Hematopoietic multipotent progenitor cell treated with erythropoietin and hydrocortisone succinate and interleukin-3 and kit ligand, for 6 days (in vitro differentiated cells): ENCODE results near the gene XKR8.
"Not testable (repeated sequence)": the region's sequence is repeated elsewhere in the genome, so short reads cannot be mapped to it uniquely, and the experiment has no call there.

Source experiments
- DNase-seq: peaks from one replicate; pipeline ENCODE4 v3.0.0-alpha.2; 2015

The XKR8 gene

DNA sequence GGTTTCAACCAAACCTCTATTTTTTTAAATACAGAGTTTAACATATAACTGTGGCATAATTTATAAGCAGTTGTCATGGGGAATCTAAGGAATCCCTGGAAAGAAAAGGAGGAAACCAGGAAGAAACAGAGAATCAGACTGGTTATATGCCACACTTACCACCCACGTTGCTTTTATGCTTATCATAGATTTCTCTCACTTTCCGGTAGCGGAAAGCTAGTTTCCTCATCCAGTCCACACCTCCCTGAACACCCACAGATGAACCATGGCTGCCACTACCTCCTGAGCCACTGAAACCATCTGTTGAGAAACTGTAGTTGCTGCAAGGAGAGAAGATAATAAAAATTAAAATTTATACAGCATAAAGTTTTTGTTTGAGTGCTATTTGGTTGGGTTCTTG, 33.5 kb downstream of the XKR8 start:
- peak; percentile 44 for DNase-seq

DNA sequence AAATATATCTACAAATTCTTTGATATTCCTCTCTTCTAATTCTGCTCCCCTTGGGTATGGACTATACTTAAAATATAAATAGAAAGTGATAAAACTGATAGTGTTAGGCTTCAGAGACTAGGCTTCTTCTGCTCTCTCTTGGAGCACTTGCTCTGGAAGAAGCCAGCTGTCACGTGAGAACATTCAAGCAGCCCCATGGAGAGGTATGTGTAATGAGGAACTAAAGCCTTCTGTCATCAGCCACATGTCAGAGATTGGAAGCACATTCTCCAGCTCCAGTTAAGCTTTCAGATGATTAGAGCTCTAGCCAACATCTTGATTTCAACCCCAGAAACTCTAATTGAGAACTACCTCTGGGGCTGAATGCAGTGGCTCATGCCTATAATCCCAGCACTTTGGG, 34.3 kb downstream of the XKR8 start:
- DNase-seq, result peak; percentile 60

- not testable (repeated sequence) for DNase-seq
Observed at GRCh38 chr1:27994526-27994925, 34.8 kb downstream of the XKR8 start.

- no peak for DNase-seq
Observed at GRCh38 chr1:27999055-27999454, 39.3 kb downstream of the XKR8 start.

DNA sequence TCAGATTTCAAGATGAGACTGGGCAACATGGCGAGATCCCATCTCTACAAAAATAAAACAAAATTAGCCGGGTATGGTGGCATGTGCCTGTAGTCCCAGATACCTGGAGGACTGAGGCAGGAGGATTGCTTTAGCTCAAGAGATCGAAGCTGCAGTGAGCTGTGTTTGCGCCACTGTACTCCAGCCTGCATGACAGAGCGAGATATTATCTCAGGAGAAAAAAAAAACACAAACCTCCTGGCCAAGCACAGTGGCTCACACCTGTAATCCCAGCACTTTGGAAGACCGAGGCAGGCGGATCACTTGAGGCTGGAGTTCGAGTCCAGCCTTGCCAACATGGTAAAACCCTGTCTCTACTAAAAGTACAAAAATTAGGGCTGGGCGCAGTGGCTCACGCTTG, 42.8 kb downstream of the XKR8 start:
- no peak for DNase-seq

DNA sequence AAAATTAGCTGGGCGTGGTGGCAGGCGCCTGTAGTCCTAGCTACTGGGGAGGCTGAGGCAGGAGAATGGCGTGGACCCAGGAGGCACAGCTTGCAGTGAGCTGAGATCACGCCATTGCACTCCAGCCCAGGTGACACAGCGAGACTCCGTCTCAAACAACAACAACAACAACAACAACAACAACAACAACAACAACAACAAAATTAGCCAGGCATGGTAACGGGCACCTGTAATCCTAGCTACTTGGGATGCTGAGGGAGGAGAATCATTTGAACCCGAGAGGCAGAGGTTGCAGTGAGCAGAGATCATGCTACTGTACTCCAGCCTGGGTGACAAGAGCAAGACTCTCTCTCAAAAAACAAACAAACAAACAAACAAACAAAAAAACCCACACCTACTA, 43.3 kb downstream of the XKR8 start:
- not testable (repeated sequence) for DNase-seq

- DNase-seq, result no peak
Observed at GRCh38 chr1:28010969-28011368, 51.2 kb downstream of the XKR8 start.
